Daoy (cell line): Measurements from ENCODE around the gene NXPH4. TPM values are rescaled to one million over a fixed set of nuclear protein-coding genes. Genes with fewer than 3 reads are reported as not detected.

ENCODE experiments used
- DNase-seq: peaks from one replicate; pipeline ENCODE4 v3.0.0-alpha.2; 2015; ENCODE audit warnings: low read depth
- total RNA-seq: library from RNA; depleted of rRNA; stranded (reverse); fragments of >200 nt; shearing (Covaris generic); gene quantifications from 2 replicates; pipeline ENCODE4 v1.2.3, GENCODE V29; 2014; rRNA removed

NXPH4 gene
- total RNA-seq, 1 experiment from 2014 or later, result 1.7 TPM

DNA sequence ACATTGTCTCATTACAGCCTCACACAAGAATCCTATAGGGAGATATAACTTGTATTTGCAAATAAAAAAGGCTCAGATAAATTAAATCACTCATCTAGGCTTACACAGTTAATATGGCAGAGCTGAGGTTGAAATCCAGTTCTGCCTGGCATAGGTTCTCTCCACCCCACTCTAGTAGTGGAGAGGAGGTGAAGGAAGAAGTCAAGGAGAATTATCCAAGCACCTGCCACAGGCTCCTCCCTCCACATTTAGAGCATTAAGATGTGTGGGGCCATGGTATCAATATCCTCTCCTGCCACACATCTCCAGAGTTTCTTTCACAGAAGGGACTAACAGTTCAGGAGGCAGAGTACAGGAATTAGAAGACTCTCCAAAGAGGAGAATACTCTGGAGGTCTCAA lies 56.9 kb downstream of the NXPH4 start:
- no peak for DNase-seq

Other genes with a start within 250 kb of the NXPH4 start
- 6.7 and 7.5 TPM in 2 replicates for gene ZBTB39, start 210.2 kb upstream of the NXPH4 start, total RNA-seq
- 0.46 TPM in 1 of 2 replicates, not detected in the other for gene TAC3, start 200.3 kb upstream of the NXPH4 start, total RNA-seq
- not detected in 2 replicates for gene MYO1A, start 166.7 kb upstream of the NXPH4 start, total RNA-seq
- gene NEMP1, start 138.0 kb upstream of the NXPH4 start, total RNA-seq, result 26.1 and 34.1 TPM in 2 replicates
- 39.4 and 47.5 TPM in 2 replicates for gene NAB2, start 127.7 kb upstream of the NXPH4 start, total RNA-seq
- 39.1 and 44.4 TPM in 2 replicates for gene STAT6, start 105.4 kb upstream of the NXPH4 start, total RNA-seq
- gene LRP1, start 88.3 kb upstream of the NXPH4 start, total RNA-seq, result 2.8 and 3.9 TPM in 2 replicates
- gene LRP1-AS, start 69.2 kb upstream of the NXPH4 start, total RNA-seq, result not detected in 2 replicates
- gene SHMT2, start 12.9 kb downstream of the NXPH4 start, total RNA-seq, result 196 and 236 TPM in 2 replicates
- 0.69 TPM in 1 of 2 replicates, not detected in the other for gene STAC3, start 34.4 kb downstream of the NXPH4 start, total RNA-seq
- 8.9 and 11.3 TPM in 2 replicates for gene R3HDM2, start 214.2 kb downstream of the NXPH4 start, total RNA-seq
- not detected in 2 replicates for gene INHBC, start 218.0 kb downstream of the NXPH4 start, total RNA-seq
- gene INHBE, start 238.5 kb downstream of the NXPH4 start, total RNA-seq, result 0.80 and 1.6 TPM in 2 replicates
- gene GLI1, start 243.0 kb downstream of the NXPH4 start, total RNA-seq, result 0.57 and 2.1 TPM in 2 replicates